Stimulated activated naive B cell treated with anti-CD40 and anti-IgM and Interleukin-4, amounts not matched to agents 10 μg/mL and 1 μg/mL and 100 μg/mL, for 72 hours (primary cell): Measurements from ENCODE around the gene BGN.

ENCODE experiments used
- ATAC-seq, 2 donors: fragments of 150-1000 bp; cut with Tn5 transposase; replicated peaks; 2 replicates each; pipeline ENCODE4 v1.10.0; 2021; ENCODE audit warnings: moderate library complexity in 1 of 2
- DNase-seq: peaks from one replicate; pipeline ENCODE4 v3.0.0; 2021
- H3K27ac Mint-ChIP-seq: one replicate; pipeline ENCODE4 v1.8.0; 2022; ENCODE audit warnings: mild to moderate bottlenecking, mixed read lengths
- H3K27me3 Mint-ChIP-seq, 2 donors: one replicate each; pipeline ENCODE4 v1.8.0; 2022; ENCODE audit warnings: mixed read lengths in 2 of 2
- H3K36me3 Mint-ChIP-seq, 2 donors: one replicate each; pipeline ENCODE4 v1.8.0; 2022; ENCODE audit warnings: mixed read lengths in 2 of 2, mild to moderate bottlenecking in 1 of 2
- H3K4me1 Mint-ChIP-seq, 2 donors: one replicate each; pipeline ENCODE4 v1.8.0; 2022; ENCODE audit warnings: mixed read lengths in 2 of 2, mild to moderate bottlenecking in 1 of 2
- H3K4me3 Mint-ChIP-seq, 2 donors: one replicate each; pipeline ENCODE4 v1.8.0; 2022; ENCODE audit warnings: mild to moderate bottlenecking in 2 of 2, mixed read lengths in 2 of 2, moderate library complexity in 1 of 2
- H3K9me3 Mint-ChIP-seq, 2 donors: one replicate each; pipeline ENCODE4 v1.8.0; 2022; ENCODE audit warnings: mixed read lengths in 2 of 2, mild to moderate bottlenecking in 1 of 2

Gene BGN

GRCh38 chrX:153485396-153486080 is 9.2 kb upstream of the BGN start:
- no peaks in the 10 kb centered on the region for H3K36me3 Mint-ChIP-seq
- ATAC-seq, result no peak
- no peaks in the 10 kb centered on the region for H3K27me3 Mint-ChIP-seq
- no peaks in the 10 kb centered on the region for H3K4me1 Mint-ChIP-seq
- H3K4me3 Mint-ChIP-seq, result no peak overlapping the region
- DNase-seq, result no peak
- H3K27ac Mint-ChIP-seq, result no peak overlapping the region
- no peaks in the 10 kb centered on the region for H3K9me3 Mint-ChIP-seq

DNA sequence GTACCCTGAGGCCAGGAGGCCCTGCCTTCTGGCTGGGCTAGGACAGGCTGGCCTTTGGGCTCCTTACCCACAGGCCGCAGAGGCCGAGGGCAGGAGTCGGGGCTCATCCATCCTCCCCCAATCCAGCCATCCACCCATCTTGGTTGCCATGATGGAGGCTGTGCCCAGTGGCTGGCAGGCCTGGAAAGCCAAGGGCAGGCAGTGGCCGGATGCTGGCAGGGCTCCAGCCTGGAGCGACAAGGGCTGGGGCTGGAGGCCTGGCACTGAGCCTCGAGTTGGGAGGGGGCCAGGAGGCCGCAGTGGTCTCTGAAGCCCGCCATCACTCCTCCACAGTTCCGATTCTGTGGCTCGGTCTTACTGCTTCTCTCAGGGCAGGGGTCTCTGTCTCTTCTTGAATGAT is 8.6 kb upstream of the BGN start:
- ATAC-seq, result no peak
- DNase-seq, result no peak
- no peaks in the 10 kb centered on the region for H3K4me1 Mint-ChIP-seq
- no peaks in the 10 kb centered on the region for H3K27me3 Mint-ChIP-seq
- H3K27ac Mint-ChIP-seq, result no peak overlapping the region
- H3K36me3 Mint-ChIP-seq, result no peaks in the 10 kb centered on the region
- H3K9me3 Mint-ChIP-seq, result no peaks in the 10 kb centered on the region
- no peak overlapping the region for H3K4me3 Mint-ChIP-seq

GRCh38 chrX:153487590-153488071 is 7.1 kb upstream of the BGN start:
- H3K4me3 Mint-ChIP-seq, result no peak overlapping the region

DNA sequence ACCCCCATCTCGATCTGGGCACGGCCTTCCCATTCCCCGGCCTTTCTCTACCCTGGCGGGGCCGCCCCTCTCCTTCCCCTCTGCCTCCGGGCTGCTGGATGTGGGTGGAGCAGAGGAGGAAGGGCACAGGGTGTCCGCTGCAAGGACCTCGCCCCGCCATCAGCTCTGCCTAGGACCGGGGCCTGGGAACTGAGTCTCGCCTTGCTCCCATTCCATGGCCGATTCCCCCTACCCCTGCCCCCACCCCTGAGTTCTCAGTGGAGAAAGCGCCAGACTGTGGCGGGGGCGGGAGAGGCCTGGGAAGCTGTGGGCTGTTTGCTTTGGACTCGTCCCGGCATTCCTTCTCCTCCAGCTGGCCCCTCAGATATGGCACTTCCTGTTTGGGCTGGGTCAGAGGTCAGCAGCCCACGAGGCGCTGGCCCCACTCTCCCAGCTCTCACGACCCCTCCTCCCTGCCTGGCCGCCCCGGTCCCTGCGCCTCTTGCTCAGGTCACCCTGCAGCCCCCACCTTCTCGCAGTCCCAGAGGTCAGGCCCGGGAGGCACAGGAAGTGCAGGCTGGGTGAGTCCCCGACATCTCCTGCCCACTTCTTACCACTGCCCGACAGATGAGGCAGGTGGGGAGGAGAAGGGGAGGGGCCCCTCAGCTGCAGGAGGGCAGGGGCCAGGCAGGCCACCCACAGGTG is 6.4 kb upstream of the BGN start:
- ATAC-seq (no peak), DNase-seq (no peak)
- no peaks in the 10 kb centered on the region for H3K4me1 Mint-ChIP-seq
- H3K36me3 Mint-ChIP-seq, result no peaks in the 10 kb centered on the region
- no peak overlapping the region for H3K27ac Mint-ChIP-seq
- peaks cover 0 to under 1% of the 10 kb centered on the region in 2 donors for H3K27me3 Mint-ChIP-seq
- no peaks in the 10 kb centered on the region for H3K9me3 Mint-ChIP-seq
- no peak overlapping the region for H3K4me3 Mint-ChIP-seq

More at GRCh38 chrX:153487590-153488071, 7.1 kb upstream of the BGN start:
- no peak for DNase-seq
- Mint-ChIP-seq H3K36me3 (no peaks in the 10 kb centered on the region), H3K4me1 (no peaks in the 10 kb centered on the region), H3K27me3 (no peaks in the 10 kb centered on the region), H3K27ac (no peak overlapping the region), H3K9me3 (no peaks in the 10 kb centered on the region)
- no peak for ATAC-seq

GRCh38 chrX:153490217-153490930 is 4.4 kb upstream of the BGN start:
- Mint-ChIP-seq H3K27ac (no peak overlapping the region), H3K4me1 (peaks cover 0 to 6% of the 10 kb centered on the region in 2 donors), H3K4me3 (no peak overlapping the region), H3K9me3 (no peaks in the 10 kb centered on the region), H3K27me3 (peaks cover 6 to 16% of the 10 kb centered on the region in 2 donors), H3K36me3 (no peaks in the 10 kb centered on the region)
- DNase-seq, result no peak
- no peak for ATAC-seq

- ATAC-seq, result no peak
- no peak for DNase-seq
- H3K4me1 Mint-ChIP-seq, result peaks cover 0 to 6% of the 10 kb centered on the region in 2 donors
- H3K4me3 Mint-ChIP-seq, result no peak overlapping the region
- no peak overlapping the region for H3K27ac Mint-ChIP-seq
- H3K27me3 Mint-ChIP-seq, result peaks cover 7 to 23% of the 10 kb centered on the region in 2 donors
- H3K9me3 Mint-ChIP-seq, result no peaks in the 10 kb centered on the region
- H3K36me3 Mint-ChIP-seq, result no peaks in the 10 kb centered on the region
These were observed 3.3 kb upstream of the BGN start for GRCh38 chrX:153491351-153491914.

DNA sequence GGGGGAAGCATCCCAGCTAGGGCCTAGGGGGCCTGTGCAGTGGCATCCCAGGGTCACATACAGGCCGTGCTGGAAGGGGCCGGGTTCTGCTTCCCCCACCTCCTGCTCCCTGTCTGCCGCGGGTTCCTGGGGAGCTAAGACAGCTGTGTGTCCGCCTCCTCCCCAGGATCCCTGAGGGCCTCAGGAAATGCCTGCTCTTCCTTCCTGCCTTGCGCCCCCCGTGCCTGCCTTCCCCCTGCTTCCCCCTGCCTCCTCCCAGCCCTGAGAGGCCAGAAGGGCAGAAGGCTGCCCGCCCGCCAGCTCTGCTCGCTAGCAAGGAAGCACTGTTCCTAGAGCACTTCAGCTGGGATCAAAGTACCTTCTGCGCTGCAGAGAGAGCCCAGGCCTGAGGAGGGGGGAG is 2.9 kb upstream of the BGN start:
- peaks cover 7 to 23% of the 10 kb centered on the region in 2 donors for H3K27me3 Mint-ChIP-seq
- DNase-seq, result no peak
- no peaks in the 10 kb centered on the region for H3K9me3 Mint-ChIP-seq
- H3K27ac Mint-ChIP-seq, result no peak overlapping the region
- H3K4me1 Mint-ChIP-seq, result peaks cover 0 to 6% of the 10 kb centered on the region in 2 donors
- H3K36me3 Mint-ChIP-seq, result no peaks in the 10 kb centered on the region
- no peak overlapping the region for H3K4me3 Mint-ChIP-seq
- ATAC-seq, result no peak

GRCh38 chrX:153492543-153492942 is 2.2 kb upstream of the BGN start:
- ATAC-seq (no peak), DNase-seq (no peak)
- Mint-ChIP-seq H3K9me3 (no peaks in the 10 kb centered on the region), H3K4me3 (no peak overlapping the region), H3K36me3 (no peaks in the 10 kb centered on the region), H3K27me3 (peaks cover 7 to 23% of the 10 kb centered on the region in 2 donors), H3K27ac (no peak overlapping the region), H3K4me1 (peaks cover 0 to 6% of the 10 kb centered on the region in 2 donors)

DNA sequence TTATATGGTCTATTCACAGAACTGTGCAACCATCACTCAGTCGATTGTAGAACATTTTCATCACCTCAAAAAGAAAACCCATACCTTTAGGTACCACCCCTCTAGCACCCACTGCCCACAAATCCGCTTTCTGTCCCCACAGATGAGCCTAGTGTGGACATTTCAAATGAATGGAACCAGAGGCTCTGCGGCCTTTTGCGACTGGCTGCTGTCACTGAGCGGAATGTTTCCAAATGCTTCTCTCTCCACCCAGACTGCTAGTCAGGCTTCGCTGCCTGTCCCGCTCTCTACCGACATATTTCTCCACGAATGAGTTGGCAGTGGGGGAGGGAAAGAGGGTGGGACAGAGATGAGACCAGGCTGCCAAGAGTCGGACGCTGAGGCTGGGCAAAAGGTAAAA is 1.7 kb upstream of the BGN start:
- no peak overlapping the region for H3K27ac Mint-ChIP-seq
- peaks cover 11 to 28% of the 10 kb centered on the region in 2 donors for H3K27me3 Mint-ChIP-seq
- no peaks in the 10 kb centered on the region for H3K9me3 Mint-ChIP-seq
- no peaks in the 10 kb centered on the region for H3K36me3 Mint-ChIP-seq
- peaks cover 0 to 6% of the 10 kb centered on the region in 2 donors for H3K4me1 Mint-ChIP-seq
- H3K4me3 Mint-ChIP-seq, result no peak overlapping the region
- DNase-seq, result no peak
- no peak for ATAC-seq

- DNase-seq (no peak), ATAC-seq (no peak)
- Mint-ChIP-seq H3K36me3 (no peaks in the 10 kb centered on the region), H3K4me3 (no peak overlapping the region), H3K27me3 (peaks cover 11 to 28% of the 10 kb centered on the region in 2 donors), H3K27ac (no peak overlapping the region), H3K9me3 (no peaks in the 10 kb centered on the region), H3K4me1 (peaks cover 0 to 6% of the 10 kb centered on the region in 2 donors)
These were observed 719 bp upstream of the BGN start for GRCh38 chrX:153494061-153494460.

DNA sequence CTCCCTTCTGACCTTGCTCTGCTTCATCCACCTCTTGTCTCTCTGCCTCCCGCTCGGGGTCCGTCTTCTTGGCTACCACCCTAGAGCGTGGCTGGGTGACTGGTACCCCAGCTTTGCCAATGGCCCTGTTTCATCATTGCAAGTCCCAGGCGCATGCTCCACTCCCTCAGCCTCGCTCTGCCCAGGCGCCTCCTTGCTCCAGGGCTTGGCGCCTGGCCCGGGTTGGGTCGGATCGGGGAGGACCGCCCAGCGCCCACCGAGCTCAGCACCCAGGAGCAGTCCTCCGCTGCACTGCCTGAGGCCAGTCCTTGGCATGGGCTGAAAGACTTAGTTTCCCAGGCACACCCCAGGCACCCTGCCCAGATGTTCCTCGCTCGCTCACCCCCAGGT is 577 bp downstream of the BGN start:
- no peak overlapping the region for H3K4me3 Mint-ChIP-seq
- no peaks in the 10 kb centered on the region for H3K36me3 Mint-ChIP-seq
- H3K27ac Mint-ChIP-seq, result no peak overlapping the region

DNA sequence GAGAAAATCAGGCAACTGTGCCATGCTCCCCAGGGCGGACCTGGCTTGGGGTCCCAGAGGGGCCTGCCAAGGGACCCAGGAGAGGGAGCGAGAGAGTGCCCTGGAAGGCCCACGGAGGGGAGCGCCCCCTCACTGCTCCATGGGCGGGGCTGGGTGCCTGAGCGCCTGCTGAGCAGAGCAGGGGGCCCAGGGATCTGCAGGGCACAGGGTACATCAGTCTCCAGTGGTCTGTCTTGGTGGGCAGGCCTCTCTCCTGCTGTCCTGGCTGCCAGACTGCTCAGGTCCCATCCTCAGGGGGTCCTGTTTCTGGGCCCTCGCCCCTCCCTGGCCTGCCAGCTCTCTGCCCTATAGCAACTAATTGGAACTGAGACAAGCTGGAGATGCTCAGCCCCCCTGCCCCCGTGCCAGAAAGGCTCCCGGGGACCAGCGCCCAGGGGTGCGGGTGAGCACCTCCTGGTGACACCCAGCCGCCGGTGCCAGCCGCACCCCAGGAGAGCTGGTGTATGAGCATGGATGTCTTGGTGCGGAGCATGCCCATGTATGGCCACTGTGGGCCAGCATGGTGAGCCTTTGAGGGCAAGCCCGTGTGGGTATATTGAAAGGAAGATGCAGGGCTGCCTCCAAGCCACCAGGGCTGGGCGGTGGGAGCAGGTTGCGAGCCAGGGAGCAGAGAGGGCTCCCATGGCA is 1.3 kb downstream of the BGN start:
- Mint-ChIP-seq H3K27ac (no peak overlapping the region), H3K4me1 (peaks cover 3 to 6% of the 10 kb centered on the region in 2 donors), H3K36me3 (no peaks in the 10 kb centered on the region), H3K27me3 (peaks cover 11 to 28% of the 10 kb centered on the region in 2 donors), H3K9me3 (peaks cover 0 to 7% of the 10 kb centered on the region in 2 donors), H3K4me3 (no peak overlapping the region)
- ATAC-seq (no peak), DNase-seq (no peak)

More for the DNA sequence above, 577 bp downstream of the BGN start:
- DNase-seq (no peak), ATAC-seq (no peak)
- peaks cover 0 to under 1% of the 10 kb centered on the region in 2 donors for H3K9me3 Mint-ChIP-seq
- peaks cover 11 to 28% of the 10 kb centered on the region in 2 donors for H3K27me3 Mint-ChIP-seq
- H3K4me1 Mint-ChIP-seq, result peaks cover 0 to 6% of the 10 kb centered on the region in 2 donors

GRCh38 chrX:153496590-153496959 is 1.8 kb downstream of the BGN start:
- no peak overlapping the region for H3K4me3 Mint-ChIP-seq
- no peak for ATAC-seq
- H3K9me3 Mint-ChIP-seq, result peaks cover 0 to 8% of the 10 kb centered on the region in 2 donors
- H3K27ac Mint-ChIP-seq, result no peak overlapping the region
- peaks cover 11 to 28% of the 10 kb centered on the region in 2 donors for H3K27me3 Mint-ChIP-seq
- H3K4me1 Mint-ChIP-seq, result peaks cover 3 to 6% of the 10 kb centered on the region in 2 donors
- no peaks in the 10 kb centered on the region for H3K36me3 Mint-ChIP-seq
- DNase-seq, result no peak

GRCh38 chrX:153498453-153498852 is 3.7 kb downstream of the BGN start:
- H3K27me3 Mint-ChIP-seq, result peaks cover 11 to 27% of the 10 kb centered on the region in 2 donors
- ATAC-seq (no peak), DNase-seq (no peak)
- no peak overlapping the region for H3K27ac Mint-ChIP-seq
- no peak overlapping the region for H3K4me3 Mint-ChIP-seq
- peaks cover 3 to 6% of the 10 kb centered on the region in 2 donors for H3K4me1 Mint-ChIP-seq
- H3K9me3 Mint-ChIP-seq, result peaks cover 0 to 8% of the 10 kb centered on the region in 2 donors
- H3K36me3 Mint-ChIP-seq, result no peaks in the 10 kb centered on the region
